H1 (cell line): ENCODE measurements around the gene AGXT2. TPM values are rescaled to one million over a fixed set of nuclear protein-coding genes. Genes with fewer than 3 reads are reported as not detected.

Experiments used
- CTCF ChIA-PET: fragments of 300-600 bp; sonication (Branson Sonifier 250); formaldehyde crosslinking; loops from one replicate; lab custom pipeline; 2021; ENCODE audit not compliant: partially characterized antibody; lab: Charles Lee
- POLR2A ChIA-PET: fragments of 300-600 bp; sonication (Branson Sonifier 250); formaldehyde crosslinking; loops from one replicate; lab custom pipeline; 2021; ENCODE audit warnings: inconsistent platforms; ENCODE audit not compliant: partially characterized antibody; lab: Charles Lee
- DNase-seq, 2 experiments: peaks; one replicate each; pipeline versions ENCODE4 v3.0.0 to v3.0.0-alpha.2; 2010 to 2022; ENCODE audit warnings: low spot score in 2 of 2, low read depth in 1 of 2, mixed read lengths in 1 of 2
- FAIRE-seq: peaks from 2 replicates; lab custom pipeline; 2011; peaks lifted over from hg19 to GRCh38; lab: Jason Lieb, UNC
- H2AFZ ChIP-seq: 2 replicates; pipeline ENCODE4 v1.8.1; 2012; ENCODE audit warnings: low read length, inconsistent platforms
- H2AK5ac ChIP-seq: 2 replicates; pipeline ENCODE4 v1.6.1; 2013; ENCODE audit warnings: low read depth, low read length
- H2BK120ac ChIP-seq: replicated peaks from 2 replicates; pipeline ENCODE3; 2013; ENCODE audit warnings: low read depth, low read length, inconsistent platforms
- H2BK12ac ChIP-seq: 2 replicates; pipeline ENCODE4 v1.6.1; 2013; ENCODE audit warnings: low read depth, low read length
- H2BK15ac ChIP-seq: 2 replicates; pipeline ENCODE4 v1.6.1; 2013; ENCODE audit warnings: low read length
- H2BK20ac ChIP-seq: 2 replicates; pipeline ENCODE4 v1.6.1; 2013; ENCODE audit warnings: low read length
- H2BK5ac ChIP-seq: 2 replicates; pipeline ENCODE4 v1.6.1; 2013; ENCODE audit warnings: low read depth, low read length
- H3K14ac ChIP-seq: 2 replicates; pipeline ENCODE4 v1.6.1; 2013; ENCODE audit warnings: inconsistent platforms; ENCODE audit not compliant: insufficient read length
- H3K18ac ChIP-seq: 2 replicates; pipeline ENCODE4 v1.6.1; 2013; ENCODE audit warnings: low read length; ENCODE audit errors: extremely low read depth
- H3K23ac ChIP-seq: 2 replicates; pipeline ENCODE4 v1.6.1; 2013; ENCODE audit warnings: inconsistent platforms; ENCODE audit not compliant: insufficient read length
- H3K23me2 ChIP-seq: 2 replicates; pipeline ENCODE4 v1.6.1; 2013; ENCODE audit warnings: low read depth, low read length
- H3K27ac ChIP-seq: 2 replicates; pipeline ENCODE4 v1.6.1; 2011; ENCODE audit warnings: low read depth, low read length, inconsistent platforms
- H3K27me3 ChIP-seq, 4 experiments: replicated peaks in 1 of 4; 1 replicate in 1 of 4; 2 replicates in 3 of 4; pipeline versions ENCODE4 v1.6.1 to v1.8.1; 2011 to 2013; ENCODE audit warnings: low read length in 3 of 4, mild to moderate bottlenecking in 3 of 4, inconsistent platforms in 2 of 4, mixed read lengths in 2 of 4, moderate library complexity in 1 of 4; ENCODE audit not compliant: control insufficient read depth in 3 of 4, insufficient read depth in 3 of 4; ENCODE audit errors: extremely low read depth in 1 of 4
- H3K36me3 ChIP-seq, 4 experiments: 2 replicates each; pipeline versions ENCODE4 v1.6.1 to v1.8.1; 2011 to 2013; ENCODE audit warnings: mild to moderate bottlenecking in 4 of 4, low read length in 3 of 4, moderate library complexity in 2 of 4, control low read depth in 1 of 4, inconsistent platforms in 1 of 4; ENCODE audit not compliant: insufficient read depth in 4 of 4, control insufficient read depth in 2 of 4
- H3K4ac ChIP-seq: replicated peaks from 2 replicates; pipeline ENCODE3; 2013; ENCODE audit warnings: low read length, low read depth, mixed read lengths, inconsistent platforms; ENCODE audit not compliant: insufficient read length
- H3K4me1 ChIP-seq, 4 experiments: replicated peaks in 1 of 4; 1 replicate in 1 of 4; 2 replicates in 3 of 4; pipeline versions ENCODE4 v1.6.1 to v1.8.1; 2011 to 2013; ENCODE audit warnings: low read length in 3 of 4, inconsistent platforms in 2 of 4, mixed read lengths in 1 of 4; ENCODE audit not compliant: insufficient read depth in 4 of 4, control insufficient read depth in 3 of 4
- H3K4me2 ChIP-seq, 2 experiments: 2 replicates each; pipeline versions ENCODE4 v1.6.1 to v1.8.1; 2011 to 2013; ENCODE audit warnings: low read depth in 2 of 2, low read length in 2 of 2, control low read depth in 1 of 2, inconsistent platforms in 1 of 2, mild to moderate bottlenecking in 1 of 2; ENCODE audit not compliant: insufficient read depth in 1 of 2
- H3K4me3 ChIP-seq, 4 experiments: fragments of 200-600, 300-600 bp in 1 of 4; sonication (generic), shearing (Covaris generic), sonication (Bioruptor Twin) in 1 of 4; 2 replicates each; pipeline versions ENCODE4 v1.5.1 to v1.8.1; 2011 to 2016; ENCODE audit warnings: low read length in 4 of 4, low read depth in 3 of 4, control low read depth in 2 of 4, inconsistent platforms in 2 of 4, mild to moderate bottlenecking in 2 of 4, mixed read lengths in 1 of 4, moderate library complexity in 1 of 4; ENCODE audit not compliant: insufficient read depth in 2 of 4; ENCODE audit errors: extremely low read depth in 1 of 4
- H3K56ac ChIP-seq: replicated peaks from 2 replicates; pipeline ENCODE3; 2013; ENCODE audit warnings: low read depth, mild to moderate bottlenecking, mixed read lengths, low read length, inconsistent platforms; ENCODE audit not compliant: insufficient read length
- H3K79me1 ChIP-seq: 2 replicates; pipeline ENCODE4 v1.6.1; 2013; ENCODE audit warnings: low read depth, low read length, control low read depth
- H3K79me2 ChIP-seq, 2 experiments: 2 replicates each; pipeline versions ENCODE4 v1.6.1 to v1.8.1; 2012 to 2013; ENCODE audit warnings: low read length in 2 of 2, mild to moderate bottlenecking in 2 of 2, inconsistent platforms in 1 of 2; ENCODE audit not compliant: insufficient read depth in 2 of 2, control insufficient read depth in 1 of 2
- H3K9ac ChIP-seq, 4 experiments: replicated peaks in 1 of 4; 1 replicate in 1 of 4; 2 replicates in 3 of 4; pipeline versions ENCODE4 v1.6.1 to v1.8.1; 2011 to 2013; ENCODE audit warnings: low read depth in 3 of 4, low read length in 3 of 4, control low read depth in 2 of 4, mild to moderate bottlenecking in 2 of 4, moderate library complexity in 2 of 4, inconsistent platforms in 1 of 4; ENCODE audit errors: extremely low read depth in 1 of 4
- H3K9me3 ChIP-seq, 2 experiments: 2 replicates each; pipeline versions ENCODE4 v1.6.1 to v1.8.1; 2012 to 2013; ENCODE audit warnings: mild to moderate bottlenecking in 2 of 2, moderate library complexity in 2 of 2, control low read depth in 1 of 2, inconsistent platforms in 1 of 2, low read depth in 1 of 2, low read length in 1 of 2, mixed read lengths in 1 of 2; ENCODE audit not compliant: insufficient read depth in 2 of 2
- H4K20me1 ChIP-seq, 2 experiments: replicated peaks in 1 of 2; 2 replicates each; pipeline versions ENCODE3 to v1.8.1; 2011 to 2013; ENCODE audit warnings: inconsistent platforms in 2 of 2, low read length in 2 of 2, mild to moderate bottlenecking in 1 of 2; ENCODE audit not compliant: insufficient read depth in 2 of 2, control insufficient read depth in 1 of 2
- H4K5ac ChIP-seq: 2 replicates; pipeline ENCODE4 v1.6.1; 2013; ENCODE audit warnings: low read length, low read depth, mixed read lengths, inconsistent platforms; ENCODE audit not compliant: insufficient read length
- H4K8ac ChIP-seq: 2 replicates; pipeline ENCODE4 v1.8.0; 2013; ENCODE audit warnings: mild to moderate bottlenecking, moderate library complexity, low read length, inconsistent platforms; ENCODE audit not compliant: insufficient read depth; ENCODE audit errors: extremely low read depth
- H4K91ac ChIP-seq: replicated peaks from 2 replicates; pipeline ENCODE3; 2013; ENCODE audit warnings: low read length, mixed read lengths, inconsistent platforms; ENCODE audit not compliant: insufficient read length
- ASH2L ChIP-seq: fragments of 200-600, 300-600 bp; sonication (generic); IDR thresholded peaks from one replicate; pipeline ENCODE4 v1.7.1; 2017; ENCODE audit warnings: low read length
- BCL11A ChIP-seq, 2 experiments: IDR thresholded peaks; one replicate each; pipeline ENCODE4 v1.6.1; 2011; ENCODE audit warnings: low read depth in 2 of 2, low read length in 2 of 2, mild to moderate bottlenecking in 2 of 2
- EP300 ChIP-seq, 2 experiments: IDR thresholded peaks; 1 replicate in 1 of 2; 2 replicates in 1 of 2; pipeline ENCODE4 v1.6.1; 2011 to 2012; ENCODE audit warnings: low read depth in 2 of 2, low read length in 2 of 2, mild to moderate bottlenecking in 2 of 2, borderline replicate concordance in 1 of 2, inconsistent platforms in 1 of 2, moderate library complexity in 1 of 2
- GTF2F1 ChIP-seq: IDR thresholded peaks from 2 replicates; pipeline ENCODE4 v1.6.1; 2012; ENCODE audit warnings: low read depth, low read length, improper control_type of control experiment, borderline replicate concordance
- KDM1A ChIP-seq: fragments of 200-600, 300-600 bp; sonication (generic); IDR thresholded peaks from 2 replicates; pipeline ENCODE4 v1.7.1; 2016; ENCODE audit warnings: mild to moderate bottlenecking, low read length, borderline replicate concordance
- ZNF274 ChIP-seq: IDR thresholded peaks from 2 replicates; pipeline ENCODE4 v1.7.0; 2012; ENCODE audit warnings: low read length, borderline replicate concordance; ENCODE audit errors: extremely low read depth
- WGBS, 2 experiments: shearing (Covaris generic) in 1 of 2; methylation state at CpG; one replicate each; pipeline versions ENCODE4 v1.1.6 to v1.1.7; 2013 to 2015; ENCODE audit warnings: low lambda C conversion rate in 2 of 2, mixed read lengths in 2 of 2, inconsistent platforms in 1 of 2, low coverage in 1 of 2, missing lambda C conversion rate in 1 of 2; ENCODE audit not compliant: insufficient replicate concordance in 2 of 2, insufficient coverage in 1 of 2, insufficient read length in 1 of 2; ENCODE audit errors: extremely low coverage in 1 of 2, missing lambda C conversion rate in 1 of 2; 5-methylcytosine and 5-hydroxymethylcytosine counted together
- polyA plus RNA-seq, 7 experiments: library from polyadenylated mRNA; depleted of rRNA in 3 of 7; stranded (reverse) in 5 of 7; unstranded in 2 of 7; fragments of >200 nt in 5 of 7; fragments of 200-250 nt in 2 of 7; gene quantifications; 1 replicate in 5 of 7; 2 replicates in 1 of 7; 4 replicates in 1 of 7; pipeline versions ENCODE4 v1.2.1 to v1.2.3, GENCODE V29; 2011 to 2013; ENCODE audit warnings: missing spikeins in 2 of 7, mixed read lengths in 2 of 7
- total RNA-seq: library from RNA; stranded (reverse); fragmentation: NEBNext Ultra II Directional; extraction: Animal tissue kit (Norgen Biotek cat#: 25700); gene quantifications from 2 replicates; pipeline ENCODE4 v1.2.1, GENCODE V29; 2021
- TF ChIP-seq, protein P1 (sequence below): IDR thresholded peaks from 2 replicates; pipeline ENCODE4 v1.6.1; 2012; ENCODE audit warnings: low read length, inconsistent platforms

Gene AGXT2
- total and polyA plus RNA-seq, 2 of the 8 experiments (the other 6 are each of a cell fraction or from before 2014, with no cell fraction given): not detected

DNA sequence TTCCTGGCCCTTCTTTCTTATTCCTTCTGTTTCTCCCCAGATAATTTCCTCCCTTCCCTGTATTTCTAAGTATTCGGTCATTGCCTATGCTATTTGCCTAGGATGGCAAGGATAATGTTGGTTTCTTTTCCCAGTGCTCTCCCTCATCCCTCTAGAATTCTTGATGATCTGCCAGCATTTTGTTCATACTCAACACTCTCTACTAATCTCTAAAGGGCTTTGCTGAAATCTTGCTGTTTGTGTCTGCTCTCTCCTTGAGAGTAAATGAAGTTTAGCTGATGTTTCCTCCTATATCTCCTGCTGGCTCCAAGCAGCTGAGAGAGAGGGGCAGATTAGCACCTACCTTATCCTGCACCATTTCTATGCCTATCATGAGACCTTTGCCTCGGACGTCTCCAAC is 38.1 kb downstream of the AGXT2 start:
- no peak overlapping the region for H3K9ac ChIP-seq
- H3K4me3 ChIP-seq: no peak overlapping the region
- no peak for TF ChIP-seq EP300 (IDR thresholded peaks at IDR 0.05; ENCODE audit: borderline replicate concordance in 1 of 2, low read depth in 2 of 2, low read length in 2 of 2)
- TF ChIP-seq ZNF274: no peak
- no peak for TF ChIP-seq ASH2L
- no peak for TF ChIP-seq BCL11A (IDR thresholded peaks at IDR 0.05; ENCODE audit: low read depth in 2 of 2, low read length in 2 of 2)
- TF ChIP-seq, protein P1, sequence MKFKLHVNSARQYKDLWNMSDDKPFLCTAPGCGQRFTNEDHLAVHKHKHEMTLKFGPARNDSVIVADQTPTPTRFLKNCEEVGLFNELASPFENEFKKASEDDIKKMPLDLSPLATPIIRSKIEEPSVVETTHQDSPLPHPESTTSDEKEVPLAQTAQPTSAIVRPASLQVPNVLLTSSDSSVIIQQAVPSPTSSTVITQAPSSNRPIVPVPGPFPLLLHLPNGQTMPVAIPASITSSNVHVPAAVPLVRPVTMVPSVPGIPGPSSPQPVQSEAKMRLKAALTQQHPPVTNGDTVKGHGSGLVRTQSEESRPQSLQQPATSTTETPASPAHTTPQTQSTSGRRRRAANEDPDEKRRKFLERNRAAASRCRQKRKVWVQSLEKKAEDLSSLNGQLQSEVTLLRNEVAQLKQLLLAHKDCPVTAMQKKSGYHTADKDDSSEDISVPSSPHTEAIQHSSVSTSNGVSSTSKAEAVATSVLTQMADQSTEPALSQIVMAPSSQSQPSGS: no peak
- TF ChIP-seq KDM1A: no peak
- TF ChIP-seq GTF2F1: no peak
- H2BK5ac ChIP-seq: no peak overlapping the region
- no peaks in the 10 kb centered on the region for H3K27me3 ChIP-seq
- no peak overlapping the region for H4K8ac ChIP-seq
- no peak overlapping the region for H3K56ac ChIP-seq
- no peaks in the 10 kb centered on the region for H4K20me1 ChIP-seq
- FAIRE-seq (no peak), DNase-seq (no peak)
- H3K23me2 ChIP-seq: no peaks in the 10 kb centered on the region
- H3K18ac ChIP-seq: no peak overlapping the region
- ChIA-PET POLR2A (no interaction called here), CTCF (interaction anchor here (0.8 to 1.4 kb wide), 2 partner anchors 9 to 10 kb away, joined by 3 read pairs; no protein-coding TSS in a partner anchor)
- H3K4me2 ChIP-seq: no peak overlapping the region
- no peak overlapping the region for H2BK12ac ChIP-seq
- no peak overlapping the region for H3K4ac ChIP-seq
- H3K9me3 ChIP-seq: no peaks in the 10 kb centered on the region
- no peaks in the 10 kb centered on the region for H3K79me2 ChIP-seq
- H2BK15ac ChIP-seq: no peak overlapping the region
- 89% methylated on average over 3 of the region's 3 CpGs; no CpG with 5 or more reads in 1 of the 2 experiments for WGBS, 2 experiments
- no peak overlapping the region for H2AK5ac ChIP-seq
- H3K4me1 ChIP-seq: 0 out of 7 replicates have a peak, but pooled peaks cover 0 to under 1% (median 0%) of the 10 kb centered on the region in 4 experiments
- no peak overlapping the region for H3K27ac ChIP-seq
- no peaks in the 10 kb centered on the region for H3K36me3 ChIP-seq
- H3K14ac ChIP-seq: no peak overlapping the region
- no peak overlapping the region for H3K23ac ChIP-seq
- no peak overlapping the region for H2BK20ac ChIP-seq
- H3K79me1 ChIP-seq: no peaks in the 10 kb centered on the region
- no peak overlapping the region for H4K91ac ChIP-seq
- no peak overlapping the region for H4K5ac ChIP-seq
- no peak overlapping the region for H2AFZ ChIP-seq
- H2BK120ac ChIP-seq: no peak overlapping the region
